Measurements from ENCODE around the gene SRP9. TPM values are rescaled to one million over a fixed set of nuclear protein-coding genes. Genes with fewer than 3 reads are reported as not detected.
A peak's percentile ranks its signal among the peaks of the same experiment; 100 is the strongest.
"Not testable (repeated sequence)": the region's sequence is repeated elsewhere in the genome, so short reads cannot be mapped to it uniquely, and the experiment has no call there.

The SRP9 gene
- total RNA-seq, 1 donor from 2014 or later = 49.4 TPM

- peaks cover 0 to 33% of the 10 kb centered on the region in 2 donors for H3K4me1 ChIP-seq
- H3K27me3 ChIP-seq = no peaks in the 10 kb centered on the region
- no peak for DNase-seq (ENCODE audit: low spot score in 2 of 2)
- intact Hi-C loops (cut with DNase I) = no loop called here
- H3K27ac ChIP-seq = no peak overlapping the region
- H3K36me3 ChIP-seq = peaks cover 13 to 15% of the 10 kb centered on the region in 2 donors
- H3K9me3 ChIP-seq = no peaks in the 10 kb centered on the region
- peak overlapping the region in 1 of 2 donors; percentile 68 for H3K4me3 ChIP-seq
- TF ChIP-seq CTCF (IDR thresholded peaks at IDR 0.05) = no peak
Measured at GRCh38 chr1:225780134-225780533, 2.5 kb downstream of the SRP9 start.

- no peak for DNase-seq (ENCODE audit: low spot score in 2 of 2)
- H3K9me3 ChIP-seq = no peaks in the 10 kb centered on the region
- H3K4me1 ChIP-seq = peaks cover 0 to 33% of the 10 kb centered on the region in 2 donors
- no peak for TF ChIP-seq CTCF (IDR thresholded peaks at IDR 0.05)
- peaks cover 18 to 20% of the 10 kb centered on the region in 2 donors for H3K36me3 ChIP-seq
- intact Hi-C loops (cut with DNase I) = no loop called here
- no peak overlapping the region for H3K27ac ChIP-seq
- H3K27me3 ChIP-seq = no peaks in the 10 kb centered on the region
- H3K4me3 ChIP-seq = no peak overlapping the region
Measured at GRCh38 chr1:225780630-225781029, 3.0 kb downstream of the SRP9 start.

GRCh38 chr1:225789142-225789541 lies 11.5 kb downstream of the SRP9 start:
- H3K4me3 ChIP-seq; H3K9me3 ChIP-seq; H3K27ac ChIP-seq; H3K4me1 ChIP-seq; DNase-seq (ENCODE audit: low spot score in 2 of 2); H3K27me3 ChIP-seq; intact Hi-C loops (cut with DNase I): not testable (repeated sequence)
- peaks cover 59 to 63% of the 10 kb centered on the region in 2 donors for H3K36me3 ChIP-seq

- H3K9me3 ChIP-seq = no peaks in the 10 kb centered on the region
- peaks cover 16% of the 10 kb centered on the region in 2 donors for H3K36me3 ChIP-seq
- DNase-seq (ENCODE audit: low spot score in 2 of 2) = no peak
- H3K27ac ChIP-seq = no peak overlapping the region
- no peak overlapping the region for H3K4me3 ChIP-seq
- intact Hi-C loops (cut with DNase I) = no loop called here
- no peak for TF ChIP-seq CTCF (IDR thresholded peaks at IDR 0.05)
- H3K27me3 ChIP-seq = no peaks in the 10 kb centered on the region
- H3K4me1 ChIP-seq = no peaks in the 10 kb centered on the region
Measured at GRCh38 chr1:225794954-225795353, 17.3 kb downstream of the SRP9 start.

- H3K36me3 ChIP-seq; intact Hi-C loops (cut with DNase I); DNase-seq (ENCODE audit: low spot score in 2 of 2); H3K27ac ChIP-seq; H3K4me3 ChIP-seq; H3K9me3 ChIP-seq; H3K27me3 ChIP-seq; H3K4me1 ChIP-seq: not testable (repeated sequence)
Measured at GRCh38 chr1:225796097-225796496, 18.5 kb downstream of the SRP9 start.

- DNase-seq (ENCODE audit: low spot score in 2 of 2); H3K36me3 ChIP-seq; H3K27me3 ChIP-seq; H3K27ac ChIP-seq; H3K4me1 ChIP-seq; H3K4me3 ChIP-seq; H3K9me3 ChIP-seq; intact Hi-C loops (cut with DNase I): not testable (repeated sequence)
Measured at GRCh38 chr1:225801146-225801545, 23.5 kb downstream of the SRP9 start.

GRCh38 chr1:225806249-225806648 lies 28.6 kb downstream of the SRP9 start:
- no peak for TF ChIP-seq CTCF (IDR thresholded peaks at IDR 0.05)
- Histone ChIP-seq H3K4me1 (peaks cover 0 to 4% of the 10 kb centered on the region in 2 donors), H3K36me3 (no peaks in the 10 kb centered on the region), H3K4me3 (no peak overlapping the region), H3K9me3 (no peaks in the 10 kb centered on the region), H3K27ac (no peak overlapping the region), H3K27me3 (no peaks in the 10 kb centered on the region)
- DNase-seq (ENCODE audit: low spot score in 2 of 2) = no peak
- intact Hi-C loops (cut with DNase I) = no loop called here

- H3K27ac ChIP-seq; H3K4me3 ChIP-seq; H3K4me1 ChIP-seq; DNase-seq (ENCODE audit: low spot score in 2 of 2); H3K9me3 ChIP-seq; intact Hi-C loops (cut with DNase I); H3K27me3 ChIP-seq; H3K36me3 ChIP-seq: not testable (repeated sequence)
Measured at GRCh38 chr1:225806736-225807135, 29.1 kb downstream of the SRP9 start.
